HG02759 (cell line): ENCODE results near the gene LPAR3.
A peak's percentile ranks its signal among the peaks of the same experiment; 100 is the strongest.

Experiments used
- ATAC-seq: cut with Tn5 transposase; IDR thresholded peaks from one replicate; pipeline ENCODE4 v1.9.1; 2021; ENCODE audit warnings: mild to moderate bottlenecking, moderate library complexity; ENCODE audit not compliant: unreplicated experiment

LPAR3 gene

DNA sequence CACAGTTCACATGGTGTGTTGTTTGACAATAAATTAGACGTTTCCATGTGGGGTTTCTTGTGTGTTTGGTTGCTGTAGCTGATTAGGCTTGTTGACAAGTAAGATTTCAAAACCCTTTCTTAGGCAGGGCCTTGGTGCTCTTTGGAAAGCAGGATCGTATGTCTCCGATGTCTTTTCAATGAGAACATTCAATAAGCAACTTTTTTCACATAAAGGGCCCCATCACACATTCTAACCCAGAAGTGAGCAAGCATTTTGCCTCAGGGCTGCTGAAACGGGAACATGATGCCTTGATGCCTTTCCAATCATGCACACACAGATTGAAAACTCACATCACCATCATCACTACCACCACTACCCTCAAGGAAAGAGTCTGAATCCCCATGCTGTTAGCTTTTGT, 33.1 kb downstream of the LPAR3 start:
- no peak for ATAC-seq

DNA sequence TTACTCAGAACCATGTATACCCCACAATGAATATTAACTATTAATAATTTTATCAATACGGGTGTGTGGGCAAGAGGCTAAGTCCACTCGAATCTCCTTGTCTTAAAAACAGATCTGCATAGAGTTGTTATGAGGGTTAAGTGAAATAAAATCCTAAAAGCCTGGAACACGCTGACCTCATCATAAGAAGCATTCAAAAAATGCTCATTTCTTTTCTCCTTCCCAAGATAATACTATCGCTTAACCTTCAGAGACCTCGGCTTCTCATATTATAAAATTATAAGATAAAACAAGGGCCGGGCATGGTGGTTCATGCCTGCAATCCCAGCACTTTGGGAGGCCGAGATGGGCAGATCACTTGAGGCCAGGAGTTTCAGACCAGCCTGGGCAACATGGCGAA, 35.1 kb downstream of the LPAR3 start:
- no peak for ATAC-seq

- no peak for ATAC-seq
These were observed 36.2 kb downstream of the LPAR3 start for GRCh38 chr1:84856726-84857270.

DNA sequence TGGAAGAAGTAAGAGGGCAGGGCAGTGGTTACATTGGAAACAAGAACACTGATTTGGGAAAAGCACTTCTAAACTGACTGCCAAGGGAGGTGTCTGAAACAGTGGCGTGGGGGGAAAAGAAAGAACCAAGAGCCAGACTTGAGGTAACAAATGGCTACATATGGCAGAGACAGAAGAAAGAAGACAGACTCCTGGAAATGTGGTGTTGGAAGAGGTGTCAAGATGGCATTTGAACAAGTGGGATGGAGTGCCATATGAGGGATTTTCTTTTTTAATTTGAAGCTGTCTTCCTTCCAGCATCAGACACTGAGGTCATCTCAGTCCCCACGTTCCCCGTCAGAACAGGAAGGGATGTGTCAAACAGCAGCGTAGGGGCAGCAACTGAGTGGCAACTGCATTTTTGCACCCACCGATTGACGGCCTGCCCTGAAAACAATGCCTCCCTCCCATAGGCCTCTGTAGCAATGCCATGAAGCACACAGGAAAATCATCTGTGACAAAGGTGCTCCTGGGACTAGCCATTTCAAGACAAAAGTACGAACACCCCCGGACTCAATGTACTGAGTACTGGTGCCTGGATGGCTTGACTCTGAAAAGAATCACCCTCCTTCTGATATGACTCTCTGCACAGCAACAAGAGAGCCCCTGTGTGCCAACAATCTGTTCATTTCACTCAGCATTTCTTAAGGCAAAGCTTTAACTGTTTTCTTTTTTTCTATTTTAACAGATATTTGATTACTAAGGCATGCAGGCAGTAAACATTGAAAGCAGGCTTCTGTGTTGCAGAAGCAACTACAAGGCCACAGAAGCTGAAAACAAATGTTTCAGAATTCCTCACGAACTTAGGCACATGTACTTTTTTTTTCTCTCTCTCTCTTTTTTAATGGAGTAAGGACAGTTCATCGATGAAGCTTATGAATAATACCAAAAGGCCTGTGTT, 37.0 kb downstream of the LPAR3 start:
- no peak for ATAC-seq

GRCh38 chr1:84855168-84855567, 37.8 kb downstream of the LPAR3 start:
- ATAC-seq, result no peak

GRCh38 chr1:84853741-84854721, 39.0 kb downstream of the LPAR3 start:
- ATAC-seq, result peak; percentile 99

DNA sequence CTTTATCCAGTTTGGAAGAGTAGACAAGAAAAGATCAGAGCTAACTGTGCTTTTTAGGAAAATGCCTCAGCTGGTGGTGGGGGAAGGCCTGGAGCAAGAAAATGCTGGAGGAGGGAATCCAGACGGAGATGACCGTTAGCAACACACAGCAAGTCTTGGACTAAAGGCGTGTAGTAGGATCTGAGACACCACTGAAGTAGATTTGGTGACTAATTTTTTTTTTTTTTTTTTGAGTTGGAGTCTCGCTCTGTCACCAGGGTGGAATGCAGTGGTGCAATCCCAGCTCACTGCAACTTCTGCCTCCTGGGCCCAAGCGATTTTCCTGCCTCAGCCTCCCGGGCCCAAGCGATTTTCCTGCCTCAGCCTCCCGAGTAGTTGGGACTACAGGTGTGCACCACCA, 41.2 kb downstream of the LPAR3 start:
- no peak for ATAC-seq

DNA sequence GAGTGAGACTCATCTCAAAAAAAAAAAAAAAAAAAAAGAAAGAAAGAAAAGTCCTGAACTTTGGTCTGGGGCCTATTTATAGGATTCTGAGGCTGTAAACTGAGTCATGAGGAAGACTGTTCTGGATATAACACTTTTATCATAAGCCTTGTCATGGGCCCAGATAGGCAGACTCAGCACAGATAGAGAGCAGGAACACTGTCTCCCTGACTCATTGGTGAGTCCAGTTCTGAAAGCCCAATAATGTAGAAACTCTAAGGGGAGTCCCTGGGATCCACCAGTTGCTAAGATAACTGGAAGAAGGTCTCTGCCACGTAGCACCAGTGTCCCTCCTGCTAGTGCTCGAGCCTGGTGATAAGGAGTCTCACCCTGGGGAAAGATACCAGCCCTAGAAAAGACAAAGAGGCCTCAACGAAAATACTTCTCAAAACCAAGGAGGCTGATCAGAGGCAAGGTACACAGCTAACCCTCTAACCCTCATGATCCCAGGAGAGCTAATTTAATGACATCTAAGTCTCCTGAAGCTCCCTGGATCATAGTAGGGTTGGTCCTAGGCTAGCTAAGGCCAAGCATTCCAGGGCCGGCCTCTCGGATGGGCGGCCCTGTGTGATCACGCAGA, 43.5 kb downstream of the LPAR3 start:
- ATAC-seq, result no peak

- no peak for ATAC-seq
These were observed 45.5 kb downstream of the LPAR3 start for GRCh38 chr1:84847253-84848250.

DNA sequence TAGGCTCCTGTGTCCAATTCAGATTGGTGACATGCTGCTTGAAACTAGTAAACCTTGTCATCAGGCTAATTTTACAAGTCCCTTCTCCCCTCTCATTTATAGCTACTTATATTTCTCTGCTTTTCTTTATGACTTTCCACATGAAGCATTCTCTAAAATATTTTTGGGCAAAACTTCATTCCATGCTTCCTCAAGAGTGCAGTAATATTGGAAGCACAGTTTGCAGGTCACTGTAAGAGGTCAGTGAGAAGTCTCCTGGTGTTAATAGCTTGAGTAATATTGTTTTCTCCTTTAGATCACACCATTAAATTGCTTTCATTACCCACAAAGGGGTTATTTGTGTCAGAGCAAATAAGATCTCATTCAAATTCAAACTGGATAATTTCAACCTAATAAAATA, 46.6 kb downstream of the LPAR3 start:
- ATAC-seq, result no peak

GRCh38 chr1:84845357-84845756, 47.6 kb downstream of the LPAR3 start:
- ATAC-seq, result no peak

- ATAC-seq, result no peak
These were observed 48.9 kb downstream of the LPAR3 start for GRCh38 chr1:84844094-84844493.

DNA sequence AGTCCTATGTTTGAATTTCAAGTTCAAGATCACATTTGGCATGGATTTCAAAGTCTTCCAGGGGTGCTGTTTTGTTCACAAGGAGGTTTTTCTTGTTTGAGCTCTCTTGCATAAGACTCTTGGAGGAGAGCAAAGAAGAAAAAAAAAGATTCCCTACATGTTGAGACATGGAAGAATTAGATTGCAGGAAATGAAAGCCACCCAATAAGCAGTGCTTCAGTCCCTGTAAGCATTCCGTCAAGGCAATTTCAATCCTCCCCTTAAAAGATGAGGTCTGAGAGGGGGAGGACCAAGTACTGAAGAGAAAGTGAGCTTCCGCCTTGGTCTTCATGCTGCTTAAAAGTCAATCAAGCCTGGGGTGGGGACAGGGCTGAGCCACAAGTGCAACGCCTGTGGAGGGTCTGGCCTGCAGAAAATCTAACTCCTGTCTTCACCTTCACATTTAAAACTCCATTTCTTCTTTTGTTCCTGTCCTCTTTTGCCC, 50.2 kb downstream of the LPAR3 start:
- no peak for ATAC-seq

DNA sequence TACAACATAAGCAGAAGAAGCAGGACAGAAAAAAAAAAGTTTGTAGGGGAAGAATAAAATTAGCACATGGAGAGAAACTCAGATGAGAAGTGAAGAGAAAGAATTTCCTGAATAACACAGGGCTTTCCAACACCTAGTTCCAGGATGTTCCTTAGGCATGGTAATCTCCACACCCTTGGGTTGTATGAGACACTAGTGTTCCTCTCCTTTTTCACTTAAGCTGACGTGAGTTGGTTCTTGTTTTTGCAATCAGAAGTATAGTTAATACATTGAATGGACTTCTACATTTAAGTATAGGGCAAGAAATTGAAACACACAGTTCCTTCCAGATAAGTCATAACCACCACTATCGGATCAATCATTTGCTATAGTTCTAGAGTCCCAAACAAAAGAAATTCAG, 51.0 kb downstream of the LPAR3 start:
- no peak for ATAC-seq

DNA sequence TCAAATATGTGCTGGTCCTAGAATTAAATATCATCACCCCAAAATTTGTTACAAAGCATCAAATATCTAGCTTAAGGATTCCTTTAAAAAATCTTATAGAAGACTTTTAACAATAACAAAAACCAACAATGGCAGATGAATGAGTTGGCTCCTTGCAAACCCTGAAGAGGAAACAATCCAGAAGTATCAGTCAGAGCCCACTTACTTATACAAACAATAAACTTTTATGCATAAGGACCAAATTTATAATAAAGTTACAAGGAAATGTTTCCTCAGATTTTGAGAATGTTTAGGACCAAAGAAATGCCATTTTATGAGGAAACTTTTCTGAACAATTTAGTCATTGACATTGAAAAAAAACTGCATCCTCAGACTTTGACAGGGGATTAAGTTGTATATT, 52.7 kb downstream of the LPAR3 start:
- ATAC-seq, result no peak

- ATAC-seq, result no peak
These were observed 53.5 kb downstream of the LPAR3 start for GRCh38 chr1:84839544-84839943.

- no peak for ATAC-seq
These were observed 56.9 kb downstream of the LPAR3 start for GRCh38 chr1:84836145-84836544.

GRCh38 chr1:84835169-84835568, 57.8 kb downstream of the LPAR3 start:
- no peak for ATAC-seq

DNA sequence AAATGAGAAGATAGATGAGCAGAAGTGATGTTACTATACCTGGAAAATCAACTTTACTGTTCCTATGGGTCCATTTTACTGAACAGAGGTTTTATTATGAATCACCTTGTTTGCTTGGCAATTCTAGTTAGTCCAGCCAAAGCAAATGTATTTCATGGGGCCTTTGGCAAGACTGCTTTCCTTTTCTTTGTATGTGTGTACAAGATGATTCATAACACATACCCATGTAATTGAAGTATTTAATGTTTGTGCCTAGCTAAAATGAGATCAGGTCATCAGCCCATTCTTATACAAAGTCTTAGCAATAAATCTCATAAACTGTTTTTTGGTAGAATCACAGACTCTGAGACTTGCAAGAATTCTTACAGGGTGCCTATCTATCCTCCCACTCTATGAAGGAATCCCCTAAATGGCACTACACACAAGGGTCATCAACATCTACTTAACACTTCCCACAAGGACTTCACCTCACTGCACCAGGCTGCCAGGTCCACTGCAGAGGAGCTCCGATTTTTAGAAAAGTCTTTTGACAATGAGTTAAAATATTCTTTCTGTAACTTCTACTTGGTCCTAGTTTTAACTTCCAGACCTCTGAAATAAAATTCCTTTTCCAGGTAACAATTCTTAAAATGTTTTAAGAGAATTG, 58.5 kb downstream of the LPAR3 start:
- ATAC-seq, result no peak
